Spinal cord (tissue), 10 donors: ENCODE measurements around the gene FAM180A. TPM values are rescaled to one million over a fixed set of nuclear protein-coding genes. Genes with fewer than 3 reads are reported as not detected.
"Not testable (repeated sequence)": the region's sequence is repeated elsewhere in the genome, so short reads cannot be mapped to it uniquely, and the experiment has no call there.

ENCODE experiments used
- DNase-seq, 6 donors: peaks; one replicate each; pipeline versions ENCODE4 v3.0.0 to v3.0.0-alpha.2; 2013 to 2015; ENCODE audit warnings: low spot score in 6 of 6, low read depth in 4 of 6
- H3K27ac ChIP-seq: one replicate; pipeline ENCODE4 v1.5.1; 2013; ENCODE audit warnings: low read depth, low read length, control low read depth
- H3K27me3 ChIP-seq: one replicate; pipeline ENCODE4 v1.6.1; 2013; ENCODE audit warnings: low read length; ENCODE audit not compliant: control insufficient read depth, insufficient read depth
- H3K36me3 ChIP-seq: one replicate; pipeline ENCODE4 v1.6.1; 2013; ENCODE audit warnings: low read length; ENCODE audit not compliant: control insufficient read depth, insufficient read depth
- H3K4me1 ChIP-seq: one replicate; pipeline ENCODE4 v1.6.1; 2013; ENCODE audit warnings: low read length; ENCODE audit not compliant: control insufficient read depth, insufficient read depth
- H3K4me3 ChIP-seq: one replicate; pipeline ENCODE4 v1.5.1; 2013; ENCODE audit warnings: low read depth, low read length, control low read depth
- H3K9me3 ChIP-seq: one replicate; pipeline ENCODE4 v1.6.1; 2013; ENCODE audit warnings: low read length; ENCODE audit not compliant: control insufficient read depth, insufficient read depth
- WGBS: methylation state at CpG from one replicate; pipeline ENCODE4 v1.1.5; 2013; ENCODE audit warnings: missing lambda C conversion rate; ENCODE audit not compliant: insufficient coverage; 5-methylcytosine and 5-hydroxymethylcytosine counted together
- polyA plus RNA-seq, 2 donors: library from polyadenylated mRNA; unstranded; fragments of 120-200 nt; gene quantifications; one replicate each; pipeline ENCODE4 v1.2.1, GENCODE V29; 2013; ENCODE audit not compliant: insufficient read length in 2 of 2
- total RNA-seq, 2 donors: library from RNA; depleted of rRNA in 1 of 2; stranded (reverse); fragments of 120-200 nt in 1 of 2; fragments of >200 nt in 1 of 2; gene quantifications; one replicate each; pipeline versions ENCODE4 v1.2.3 to v1.2.4, GENCODE V29; 2013 to 2014
- donor health status: healthy.

Gene FAM180A
- total and polyA plus RNA-seq, 4 donors: 0.21 to 0.99 (median 0.41) TPM

DNA sequence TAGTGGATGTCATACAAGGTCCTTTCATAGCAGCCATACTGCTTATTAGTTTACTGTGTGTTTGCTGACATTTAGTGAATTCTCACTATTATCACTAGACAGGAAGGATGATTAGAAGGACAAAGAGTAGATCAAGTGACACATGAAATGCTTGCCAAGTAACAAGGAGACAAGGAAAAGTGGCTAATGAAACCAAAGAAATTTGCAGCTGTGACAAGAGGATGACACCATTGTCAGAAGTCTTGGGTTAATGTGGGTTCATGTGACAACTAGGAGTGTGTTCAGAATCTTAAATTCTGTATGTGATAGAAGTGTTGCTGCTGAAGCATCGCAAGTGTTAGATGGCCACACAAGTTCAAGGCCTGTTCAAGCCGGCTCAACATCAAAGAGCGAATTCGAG is 40.8 kb upstream of the FAM180A start:
- WGBS: 84% methylated on average over 4 of the region's 4 CpGs
- Histone ChIP-seq H3K36me3 (no peaks in the 10 kb centered on the region), H3K27ac (no peak overlapping the region), H3K27me3 (no peaks in the 10 kb centered on the region), H3K9me3 (no peaks in the 10 kb centered on the region), H3K4me3 (no peak overlapping the region), H3K4me1 (peaks cover 2% of the 10 kb centered on the region)
- no peak for DNase-seq

DNA sequence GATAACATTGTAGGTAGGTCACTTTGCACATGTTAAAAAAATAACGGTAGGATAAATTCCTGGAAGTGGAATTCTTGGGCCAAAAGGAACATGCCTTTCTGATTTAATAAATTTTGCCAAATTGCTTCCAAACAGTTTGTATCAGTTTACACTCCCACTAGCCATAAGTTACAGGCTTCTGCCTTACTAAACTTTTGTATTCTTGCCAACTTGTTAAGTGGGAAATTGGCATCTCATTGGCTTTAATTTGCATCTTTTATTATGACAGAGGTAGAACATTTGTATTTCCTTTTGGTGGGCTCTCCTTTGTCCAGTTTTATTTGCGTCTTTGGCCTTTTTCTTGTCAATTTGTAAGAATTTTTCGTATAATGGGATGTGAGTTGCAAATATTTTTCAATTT is 38.3 kb upstream of the FAM180A start:
- Histone ChIP-seq H3K4me1 (peaks cover 2% of the 10 kb centered on the region), H3K9me3 (no peaks in the 10 kb centered on the region), H3K4me3 (no peak overlapping the region), H3K27ac (no peak overlapping the region), H3K36me3 (no peaks in the 10 kb centered on the region), H3K27me3 (no peaks in the 10 kb centered on the region)
- peak in 1 of 6 donors; percentile 70 for DNase-seq
- WGBS: no CpG with 5 or more reads among the region's 3 CpGs

DNA sequence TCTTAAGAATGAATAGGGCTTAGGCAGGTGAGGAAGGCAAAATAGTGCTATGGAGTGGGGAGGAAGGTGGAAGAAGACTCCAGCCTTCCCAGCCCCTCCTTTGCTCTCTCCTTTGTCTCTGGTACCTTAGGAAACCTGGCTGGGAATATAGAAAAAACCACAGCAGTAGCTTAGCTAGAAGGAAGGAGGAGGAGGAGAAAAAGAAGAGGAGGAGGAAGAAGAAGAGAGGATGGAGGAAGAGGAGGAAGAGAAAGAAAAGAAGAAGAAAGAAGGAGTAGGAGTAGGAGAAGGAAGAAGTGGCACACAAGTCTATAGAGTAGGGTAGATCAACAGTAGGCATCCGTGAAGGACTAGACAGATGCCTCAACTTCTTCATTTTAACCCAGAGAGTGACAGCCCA is 36.5 kb upstream of the FAM180A start:
- H3K27ac ChIP-seq: no peak overlapping the region
- H3K4me1 ChIP-seq: no peaks in the 10 kb centered on the region
- no CpG with 5 or more reads among the region's 1 CpG for WGBS

DNA sequence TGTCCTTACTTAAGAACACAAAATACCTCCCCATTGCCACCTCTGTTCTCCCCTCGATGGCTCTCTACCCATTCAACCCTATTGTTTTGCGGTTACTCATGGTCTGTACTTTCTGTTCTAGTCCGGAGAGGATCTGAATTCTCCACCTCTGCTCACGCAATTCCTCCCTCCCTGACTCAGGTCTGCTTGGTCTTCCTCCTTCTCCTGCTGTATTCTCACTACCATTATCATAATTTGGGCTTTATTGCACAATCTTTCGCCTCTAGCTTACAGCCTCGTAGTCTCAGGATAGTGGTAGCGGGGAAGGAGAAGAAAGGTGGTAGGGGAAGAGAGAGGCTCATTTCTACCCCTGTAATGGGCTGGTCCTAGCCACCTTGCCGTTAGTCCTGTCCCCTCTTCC is 35.4 kb upstream of the FAM180A start:
- no peaks in the 10 kb centered on the region for H3K4me1 ChIP-seq
- H3K27me3 ChIP-seq: no peaks in the 10 kb centered on the region
- H3K9me3 ChIP-seq: no peaks in the 10 kb centered on the region
- H3K36me3 ChIP-seq: no peaks in the 10 kb centered on the region
- H3K27ac ChIP-seq: no peak overlapping the region
- WGBS: 95% methylated on average over 5 of the region's 8 CpGs
- DNase-seq: no peak
- no peak overlapping the region for H3K4me3 ChIP-seq

More for the DNA sequence above, 36.5 kb upstream of the FAM180A start:
- no peak for DNase-seq
- no peaks in the 10 kb centered on the region for H3K27me3 ChIP-seq
- no peaks in the 10 kb centered on the region for H3K36me3 ChIP-seq
- no peaks in the 10 kb centered on the region for H3K9me3 ChIP-seq
- no peak overlapping the region for H3K4me3 ChIP-seq

DNA sequence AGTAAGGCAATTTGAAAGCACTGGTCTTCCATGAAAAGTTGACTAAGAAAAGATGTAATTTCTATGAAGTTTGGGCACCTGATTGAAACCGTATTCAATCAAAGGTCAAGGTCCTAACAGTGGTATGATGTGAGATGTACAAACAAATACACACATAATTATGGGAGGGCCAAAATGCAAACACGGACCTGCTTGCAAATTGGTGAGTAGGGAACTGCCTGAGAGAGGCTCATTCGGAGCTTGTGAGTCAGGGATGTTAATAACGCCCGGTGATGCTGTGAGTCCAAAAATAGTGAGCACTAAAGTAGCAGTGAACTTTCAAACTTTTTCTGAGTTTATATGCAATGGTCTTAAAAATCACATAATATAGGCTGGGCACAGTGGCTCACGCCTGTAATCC is 34.2 kb upstream of the FAM180A start:
- Histone ChIP-seq H3K4me1 (no peaks in the 10 kb centered on the region), H3K27me3 (no peaks in the 10 kb centered on the region), H3K36me3 (no peaks in the 10 kb centered on the region), H3K9me3 (peaks cover 5% of the 10 kb centered on the region), H3K27ac (no peak overlapping the region), H3K4me3 (no peak overlapping the region)
- no peak for DNase-seq
- WGBS: 100% methylated on average over 2 of the region's 6 CpGs

DNA sequence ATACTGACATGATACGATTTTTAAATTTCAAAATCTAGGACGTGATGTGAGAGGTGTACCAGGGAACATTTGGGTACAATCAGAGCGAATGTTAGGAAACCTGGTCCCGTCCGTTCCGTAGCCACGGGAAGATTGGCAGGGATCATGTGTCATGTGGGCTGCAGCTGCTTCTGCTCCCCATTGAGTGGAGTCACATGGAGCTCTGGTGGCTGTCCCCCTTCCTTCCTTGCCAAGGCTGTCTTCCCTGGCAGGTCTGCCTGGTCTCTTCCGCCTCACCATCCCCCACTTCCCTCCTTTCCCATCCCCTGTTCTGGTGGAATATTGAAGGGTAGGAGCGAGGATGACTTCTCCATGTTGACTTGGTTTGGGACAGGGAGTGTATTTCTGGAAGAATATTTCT is 33.8 kb upstream of the FAM180A start:
- H3K9me3 ChIP-seq: peaks cover 9% of the 10 kb centered on the region
- no peaks in the 10 kb centered on the region for H3K27me3 ChIP-seq
- no peak overlapping the region for H3K4me3 ChIP-seq
- H3K4me1 ChIP-seq: no peaks in the 10 kb centered on the region
- H3K27ac ChIP-seq: no peak overlapping the region
- WGBS: 76% methylated on average over 7 of the region's 9 CpGs
- DNase-seq: no peak
- no peaks in the 10 kb centered on the region for H3K36me3 ChIP-seq

DNA sequence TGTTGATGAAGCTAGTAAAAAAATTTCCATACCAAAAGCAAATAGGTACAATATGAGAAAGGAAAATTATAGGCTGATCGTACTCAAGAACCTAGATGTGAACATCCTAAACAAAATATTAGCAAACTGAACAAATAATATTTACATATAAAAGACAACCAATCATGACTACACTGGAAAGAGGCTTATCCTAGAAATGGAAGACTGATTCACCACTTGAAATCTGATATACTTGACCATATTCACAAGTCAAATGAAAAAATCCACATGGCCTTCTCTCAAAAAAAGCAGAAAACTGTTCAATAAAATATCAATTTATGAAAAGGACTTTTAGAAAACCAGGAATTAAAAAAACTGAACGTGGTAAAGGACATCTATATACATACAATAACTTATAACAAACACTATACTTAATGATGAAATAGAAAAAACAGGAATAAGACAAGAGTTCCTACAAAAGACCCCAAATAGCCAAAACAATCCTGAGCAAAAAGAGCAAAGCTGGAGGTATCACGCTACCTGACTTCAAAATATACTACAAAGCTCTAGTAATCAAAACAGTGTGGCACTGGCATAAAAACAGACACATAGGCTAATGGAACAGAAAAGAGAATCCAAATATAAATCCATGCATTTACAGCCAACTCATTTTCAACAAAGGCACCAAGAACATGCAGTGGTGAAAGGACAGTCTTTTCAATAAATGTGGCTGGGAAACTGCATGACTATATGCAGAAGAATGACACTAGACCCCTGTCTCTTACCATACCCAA is 29.2 kb upstream of the FAM180A start:
- DNase-seq: no peak
- 100% methylated on average over 1 of the region's 3 CpGs for WGBS
- Histone ChIP-seq H3K36me3 (no peaks in the 10 kb centered on the region), H3K4me3 (no peak overlapping the region), H3K27ac (no peak overlapping the region), H3K27me3 (no peaks in the 10 kb centered on the region), H3K9me3 (peaks cover 9% of the 10 kb centered on the region), H3K4me1 (no peaks in the 10 kb centered on the region)

DNA sequence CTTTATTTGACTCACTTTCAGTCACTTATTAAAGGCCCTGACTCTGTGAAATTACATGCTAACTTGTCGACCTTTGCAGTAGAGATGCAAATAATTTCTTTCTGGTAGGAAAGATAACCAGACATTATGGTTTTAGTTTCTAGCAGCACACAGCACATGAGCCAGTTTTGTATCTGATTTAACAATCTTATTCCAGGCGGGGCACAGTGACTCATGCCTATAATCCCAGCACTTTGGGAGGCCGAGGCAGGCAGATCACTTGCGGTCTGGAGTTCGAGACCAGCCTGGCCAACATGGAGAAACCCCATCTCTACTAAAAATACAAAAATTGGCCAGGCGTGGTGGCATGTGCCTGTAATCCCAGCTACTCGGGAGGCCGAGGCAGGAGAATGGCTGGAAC is 27.3 kb upstream of the FAM180A start:
- 100% methylated on average over 7 of the region's 8 CpGs for WGBS
- H3K27me3 ChIP-seq, H3K36me3 ChIP-seq, H3K9me3 ChIP-seq, H3K27ac ChIP-seq, DNase-seq, H3K4me3 ChIP-seq, H3K4me1 ChIP-seq: not testable (repeated sequence)

DNA sequence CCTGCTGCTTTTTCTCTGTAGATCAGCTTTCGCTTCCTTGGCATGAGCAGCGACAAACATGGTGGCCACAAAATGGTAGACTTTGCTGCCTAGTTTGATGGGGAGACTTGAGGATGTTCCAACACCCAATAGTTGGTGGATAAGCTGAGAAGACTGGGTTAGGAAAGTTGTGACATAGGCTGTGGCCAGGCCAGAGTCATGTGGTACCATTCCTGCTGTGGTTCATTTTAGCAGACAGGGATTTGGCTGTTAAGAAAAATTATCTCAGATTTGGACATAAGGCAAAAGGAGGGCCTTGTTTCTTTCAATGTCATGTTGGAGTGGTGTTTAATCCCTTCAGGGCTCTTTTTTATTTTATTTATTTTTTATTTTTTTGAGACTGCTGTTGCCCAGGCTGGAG is 26.6 kb upstream of the FAM180A start:
- WGBS: 100% methylated on average over 1 of the region's 2 CpGs
- Histone ChIP-seq H3K4me1 (no peaks in the 10 kb centered on the region), H3K36me3 (no peaks in the 10 kb centered on the region), H3K27ac (no peak overlapping the region), H3K4me3 (no peak overlapping the region), H3K9me3 (peaks cover 9% of the 10 kb centered on the region), H3K27me3 (no peaks in the 10 kb centered on the region)
- no peak for DNase-seq

DNA sequence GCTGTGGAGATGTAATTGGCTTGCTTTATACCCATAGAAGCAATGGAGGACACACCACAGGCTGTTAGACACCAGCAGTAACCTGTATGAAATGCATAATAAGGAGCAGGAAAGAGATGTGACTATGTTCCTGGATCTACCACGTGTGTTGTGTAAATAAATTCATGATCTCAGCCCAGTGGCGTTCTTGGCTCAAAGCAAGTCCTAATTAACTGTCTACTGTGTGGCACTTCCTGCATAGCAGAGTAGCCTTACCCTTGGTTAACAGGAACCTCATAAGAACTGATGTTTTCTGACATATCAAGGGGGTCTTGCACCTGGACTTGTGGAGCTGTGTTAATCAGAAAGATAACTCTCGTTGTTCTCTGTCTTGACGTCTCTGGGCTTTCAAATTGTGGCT is 25.7 kb upstream of the FAM180A start:
- WGBS: 30% methylated on average over 4 of the region's 4 CpGs
- H3K4me1 ChIP-seq: no peaks in the 10 kb centered on the region
- peaks cover 9% of the 10 kb centered on the region for H3K9me3 ChIP-seq
- H3K36me3 ChIP-seq: no peaks in the 10 kb centered on the region
- no peak overlapping the region for H3K27ac ChIP-seq
- no peaks in the 10 kb centered on the region for H3K27me3 ChIP-seq
- no peak overlapping the region for H3K4me3 ChIP-seq
- DNase-seq: peak in 2 of 6 donors; percentile 65 to 68
